ENCODE data around the gene RALGPS1. TPM values are rescaled to one million over a fixed set of nuclear protein-coding genes. Genes with fewer than 3 reads are reported as not detected.

The RALGPS1 gene
- total and polyA plus RNA-seq, 2 of the 13 experiments (the other 11 are each of a cell fraction or from before 2014, with no cell fraction given): 3.7 to 6.5 TPM

GRCh38 chr9:127224178-127224882 is 309.7 kb downstream of the RALGPS1 start (continued):
- TF ChIP-seq, protein P1, sequence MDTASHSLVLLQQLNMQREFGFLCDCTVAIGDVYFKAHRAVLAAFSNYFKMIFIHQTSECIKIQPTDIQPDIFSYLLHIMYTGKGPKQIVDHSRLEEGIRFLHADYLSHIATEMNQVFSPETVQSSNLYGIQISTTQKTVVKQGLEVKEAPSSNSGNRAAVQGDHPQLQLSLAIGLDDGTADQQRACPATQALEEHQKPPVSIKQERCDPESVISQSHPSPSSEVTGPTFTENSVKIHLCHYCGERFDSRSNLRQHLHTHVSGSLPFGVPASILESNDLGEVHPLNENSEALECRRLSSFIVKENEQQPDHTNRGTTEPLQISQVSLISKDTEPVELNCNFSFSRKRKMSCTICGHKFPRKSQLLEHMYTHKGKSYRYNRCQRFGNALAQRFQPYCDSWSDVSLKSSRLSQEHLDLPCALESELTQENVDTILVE (CRISPR knock-in tag; IDR thresholded peaks at IDR 0.05): no peak
- TF ChIP-seq KLF12 (CRISPR knock-in tag; IDR thresholded peaks at IDR 0.05; ENCODE audit: borderline replicate concordance) (no peak), NFE2 (CRISPR knock-in tag; IDR thresholded peaks at IDR 0.05) (no peak), KDM1A (CRISPR knock-in tag; IDR thresholded peaks at IDR 0.05) (no peak), SMAD9 (CRISPR knock-in tag; IDR thresholded peaks at IDR 0.05) (no peak), GABPB1 (CRISPR knock-in tag; IDR thresholded peaks at IDR 0.05) (peak; percentile 29; the same call in 1 of the 2 replicates), ZNF792 (CRISPR knock-in tag; IDR thresholded peaks at IDR 0.05) (no peak), TAF1 (CRISPR knock-in tag; IDR thresholded peaks at IDR 0.05) (no peak; the same call in 1 of the 2 replicates), ZFP62 (CRISPR knock-in tag; IDR thresholded peaks at IDR 0.05) (no peak), MTF1 (CRISPR knock-in tag; IDR thresholded peaks at IDR 0.05) (no peak), HOXA9 (CRISPR knock-in tag; IDR thresholded peaks at IDR 0.05; ENCODE audit: borderline replicate concordance) (no peak), MAX (IDR thresholded peaks at IDR 0.05) (peak; percentile 78), ZBTB42 (CRISPR knock-in tag; IDR thresholded peaks at IDR 0.05) (no peak), TOPORS (CRISPR knock-in tag; IDR thresholded peaks at IDR 0.05) (0 out of 2 replicates have a peak, but pooled peaks have one; percentile 25), ZNF780A (CRISPR knock-in tag; IDR thresholded peaks at IDR 0.05) (no peak; the same call in 1 of the 2 replicates), ZNF788 (CRISPR knock-in tag; IDR thresholded peaks at IDR 0.05; ENCODE audit: borderline replicate concordance) (peak; percentile 53; the same call in 1 of the 2 replicates), KDM2A (CRISPR knock-in tag; IDR thresholded peaks at IDR 0.05; ENCODE audit: borderline replicate concordance, low read depth) (peak; percentile 50), GFI1 (CRISPR knock-in tag; IDR thresholded peaks at IDR 0.05; ENCODE audit: borderline replicate concordance) (no peak)
- TF ChIP-seq, protein P2, sequence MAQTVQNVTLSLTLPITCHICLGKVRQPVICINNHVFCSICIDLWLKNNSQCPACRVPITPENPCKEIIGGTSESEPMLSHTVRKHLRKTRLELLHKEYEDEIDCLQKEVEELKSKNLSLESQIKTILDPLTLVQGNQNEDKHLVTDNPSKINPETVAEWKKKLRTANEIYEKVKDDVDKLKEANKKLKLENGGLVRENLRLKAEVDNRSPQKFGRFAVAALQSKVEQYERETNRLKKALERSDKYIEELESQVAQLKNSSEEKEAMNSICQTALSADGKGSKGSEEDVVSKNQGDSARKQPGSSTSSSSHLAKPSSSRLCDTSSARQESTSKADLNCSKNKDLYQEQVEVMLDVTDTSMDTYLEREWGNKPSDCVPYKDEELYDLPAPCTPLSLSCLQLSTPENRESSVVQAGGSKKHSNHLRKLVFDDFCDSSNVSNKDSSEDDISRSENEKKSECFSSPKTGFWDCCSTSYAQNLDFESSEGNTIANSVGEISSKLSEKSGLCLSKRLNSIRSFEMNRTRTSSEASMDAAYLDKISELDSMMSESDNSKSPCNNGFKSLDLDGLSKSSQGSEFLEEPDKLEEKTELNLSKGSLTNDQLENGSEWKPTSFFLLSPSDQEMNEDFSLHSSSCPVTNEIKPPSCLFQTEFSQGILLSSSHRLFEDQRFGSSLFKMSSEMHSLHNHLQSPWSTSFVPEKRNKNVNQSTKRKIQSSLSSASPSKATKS (CRISPR knock-in tag; IDR thresholded peaks at IDR 0.05): no peak
- TF ChIP-seq, protein P3, sequence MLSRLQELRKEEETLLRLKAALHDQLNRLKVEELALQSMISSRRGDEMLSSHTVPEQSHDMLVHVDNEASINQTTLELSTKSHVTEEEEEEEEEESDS (CRISPR knock-in tag; IDR thresholded peaks at IDR 0.05; ENCODE audit: borderline replicate concordance): no peak
- TF ChIP-seq, protein P4, sequence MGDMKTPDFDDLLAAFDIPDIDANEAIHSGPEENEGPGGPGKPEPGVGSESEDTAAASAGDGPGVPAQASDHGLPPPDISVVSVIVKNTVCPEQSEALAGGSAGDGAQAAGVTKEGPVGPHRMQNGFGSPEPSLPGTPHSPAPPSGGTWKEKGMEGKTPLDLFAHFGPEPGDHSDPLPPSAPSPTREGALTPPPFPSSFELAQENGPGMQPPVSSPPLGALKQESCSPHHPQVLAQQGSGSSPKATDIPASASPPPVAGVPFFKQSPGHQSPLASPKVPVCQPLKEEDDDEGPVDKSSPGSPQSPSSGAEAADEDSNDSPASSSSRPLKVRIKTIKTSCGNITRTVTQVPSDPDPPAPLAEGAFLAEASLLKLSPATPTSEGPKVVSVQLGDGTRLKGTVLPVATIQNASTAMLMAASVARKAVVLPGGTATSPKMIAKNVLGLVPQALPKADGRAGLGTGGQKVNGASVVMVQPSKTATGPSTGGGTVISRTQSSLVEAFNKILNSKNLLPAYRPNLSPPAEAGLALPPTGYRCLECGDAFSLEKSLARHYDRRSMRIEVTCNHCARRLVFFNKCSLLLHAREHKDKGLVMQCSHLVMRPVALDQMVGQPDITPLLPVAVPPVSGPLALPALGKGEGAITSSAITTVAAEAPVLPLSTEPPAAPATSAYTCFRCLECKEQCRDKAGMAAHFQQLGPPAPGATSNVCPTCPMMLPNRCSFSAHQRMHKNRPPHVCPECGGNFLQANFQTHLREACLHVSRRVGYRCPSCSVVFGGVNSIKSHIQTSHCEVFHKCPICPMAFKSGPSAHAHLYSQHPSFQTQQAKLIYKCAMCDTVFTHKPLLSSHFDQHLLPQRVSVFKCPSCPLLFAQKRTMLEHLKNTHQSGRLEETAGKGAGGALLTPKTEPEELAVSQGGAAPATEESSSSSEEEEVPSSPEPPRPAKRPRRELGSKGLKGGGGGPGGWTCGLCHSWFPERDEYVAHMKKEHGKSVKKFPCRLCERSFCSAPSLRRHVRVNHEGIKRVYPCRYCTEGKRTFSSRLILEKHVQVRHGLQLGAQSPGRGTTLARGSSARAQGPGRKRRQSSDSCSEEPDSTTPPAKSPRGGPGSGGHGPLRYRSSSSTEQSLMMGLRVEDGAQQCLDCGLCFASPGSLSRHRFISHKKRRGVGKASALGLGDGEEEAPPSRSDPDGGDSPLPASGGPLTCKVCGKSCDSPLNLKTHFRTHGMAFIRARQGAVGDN (CRISPR knock-in tag; IDR thresholded peaks at IDR 0.05): peak; percentile 79

Measured in HepG2 (cell line).